HG03460 (cell line): ENCODE measurements around the gene DCUN1D2.
"Not testable (repeated sequence)": the region's sequence is repeated elsewhere in the genome, so short reads cannot be mapped to it uniquely, and the experiment has no call there.

ENCODE experiments used
- ATAC-seq: cut with Tn5 transposase; IDR thresholded peaks from one replicate; pipeline ENCODE4 v1.9.1; 2021; ENCODE audit not compliant: unreplicated experiment

DCUN1D2 gene

GRCh38 chr13:113448885-113449692 lies 41.4 kb downstream of the DCUN1D2 start:
- no peak for ATAC-seq

- no peak for ATAC-seq
These were observed 42.0 kb downstream of the DCUN1D2 start for GRCh38 chr13:113448545-113448884.

- no peak for ATAC-seq
These were observed 42.9 kb downstream of the DCUN1D2 start for GRCh38 chr13:113447596-113447995.

- ATAC-seq: no peak
These were observed 44.0 kb downstream of the DCUN1D2 start for GRCh38 chr13:113446488-113446854.

- ATAC-seq: no peak
These were observed 44.6 kb downstream of the DCUN1D2 start for GRCh38 chr13:113445791-113446487.

GRCh38 chr13:113443991-113444390 lies 46.5 kb downstream of the DCUN1D2 start:
- no peak for ATAC-seq

GRCh38 chr13:113442985-113443362 lies 47.5 kb downstream of the DCUN1D2 start:
- ATAC-seq: no peak

- ATAC-seq: no peak
These were observed 48.0 kb downstream of the DCUN1D2 start for GRCh38 chr13:113442354-113442984.

GRCh38 chr13:113441661-113442060 lies 48.9 kb downstream of the DCUN1D2 start:
- ATAC-seq: no peak

- no peak for ATAC-seq
These were observed 53.0 kb downstream of the DCUN1D2 start for GRCh38 chr13:113437408-113438010.

- not testable (repeated sequence) for ATAC-seq
These were observed 53.6 kb downstream of the DCUN1D2 start for GRCh38 chr13:113436866-113437265.

GRCh38 chr13:113435907-113436306 lies 54.6 kb downstream of the DCUN1D2 start:
- ATAC-seq: not testable (repeated sequence)

- ATAC-seq: no peak
These were observed 57.1 kb downstream of the DCUN1D2 start for GRCh38 chr13:113433391-113433916.

- ATAC-seq: no peak
These were observed 57.8 kb downstream of the DCUN1D2 start for GRCh38 chr13:113432506-113433270.

GRCh38 chr13:113431171-113431570 lies 59.3 kb downstream of the DCUN1D2 start:
- no peak for ATAC-seq

- ATAC-seq: no peak
These were observed 60.0 kb downstream of the DCUN1D2 start for GRCh38 chr13:113430378-113431110.

GRCh38 chr13:113429608-113429985 lies 60.9 kb downstream of the DCUN1D2 start:
- no peak for ATAC-seq

- no peak for ATAC-seq
These were observed 61.5 kb downstream of the DCUN1D2 start for GRCh38 chr13:113428871-113429607.

GRCh38 chr13:113428469-113428865 lies 62.0 kb downstream of the DCUN1D2 start:
- no peak for ATAC-seq
